Measurements from ENCODE around the gene RAB42.
"Not testable (repeated sequence)": the region's sequence is repeated elsewhere in the genome, so short reads cannot be mapped to it uniquely, and the experiment has no call there.

RAB42 gene

DNA sequence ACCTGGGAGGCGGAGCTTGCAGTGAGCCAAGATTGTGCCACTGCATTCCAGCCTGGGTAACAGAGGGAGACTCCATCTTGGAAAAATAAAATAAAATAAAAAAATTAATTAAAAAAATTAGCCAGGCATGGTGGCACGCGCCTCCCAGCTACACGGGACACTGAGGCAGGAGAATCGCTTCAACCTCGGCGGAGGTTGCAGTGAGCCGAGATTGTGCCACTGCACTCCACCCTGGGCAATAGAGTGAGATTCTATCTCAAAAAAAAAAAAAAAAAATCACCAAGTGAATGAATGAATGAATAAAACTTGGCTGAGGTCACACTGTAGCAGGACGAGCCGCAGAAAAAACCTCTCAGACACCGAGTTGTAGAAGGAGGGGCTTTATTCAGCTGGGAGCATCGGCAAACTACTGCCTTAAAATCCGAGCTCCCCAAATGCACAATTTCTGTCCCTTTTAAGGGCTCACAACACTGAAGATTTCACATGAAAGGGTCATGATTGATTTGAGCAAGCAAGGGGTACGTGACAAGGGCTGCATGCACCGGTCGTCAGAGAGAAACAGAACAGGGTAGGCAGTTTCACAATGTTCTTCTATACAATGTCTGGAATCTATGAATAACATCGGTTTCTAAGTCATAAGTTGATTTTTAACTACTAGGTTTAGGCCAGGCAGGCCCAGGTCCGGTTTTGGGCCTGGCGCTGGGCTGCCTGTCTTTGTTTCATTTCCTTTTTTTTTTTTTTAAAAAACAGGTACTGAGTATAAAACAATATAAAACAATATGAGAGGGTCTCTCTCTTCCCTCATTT is 5.3 kb upstream of the RAB42 start:
- DNase-seq (ENCODE audit: low spot score) = not testable (repeated sequence)

DNA sequence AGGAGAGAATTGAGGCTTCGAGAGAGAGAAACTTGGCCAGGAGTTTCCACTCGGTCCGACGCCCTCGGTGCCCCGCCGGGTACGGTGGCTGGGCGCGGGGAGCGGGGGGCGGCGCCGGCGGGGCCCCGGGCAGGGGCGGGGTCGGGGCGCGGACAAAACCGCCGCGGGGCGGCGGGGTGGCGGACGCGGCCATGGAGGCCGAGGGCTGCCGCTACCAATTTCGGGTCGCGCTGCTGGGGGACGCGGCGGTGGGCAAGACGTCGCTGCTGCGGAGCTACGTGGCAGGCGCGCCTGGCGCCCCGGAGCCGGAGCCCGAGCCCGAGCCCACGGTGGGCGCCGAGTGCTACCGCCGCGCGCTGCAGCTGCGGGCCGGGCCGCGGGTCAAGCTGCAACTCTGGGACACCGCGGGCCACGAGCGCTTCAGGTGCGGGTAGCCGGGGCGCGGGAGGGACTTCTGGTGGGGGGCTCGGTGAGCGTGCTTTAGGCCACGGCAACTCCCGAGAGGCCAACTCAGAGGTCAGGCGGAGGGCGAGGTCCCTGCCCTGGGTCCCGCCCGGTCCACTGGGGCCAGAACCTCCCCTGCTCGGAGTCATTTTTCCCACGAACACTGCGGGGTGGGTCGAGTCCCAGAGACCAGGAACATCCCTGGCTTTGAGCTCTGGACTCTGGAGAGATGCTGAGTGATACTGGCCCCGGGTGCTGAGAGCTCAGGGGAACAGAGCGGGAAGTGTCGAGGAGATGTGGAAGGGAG is 431 bp downstream of the RAB42 start:
- DNase-seq (ENCODE audit: low spot score) = no peak

DNA sequence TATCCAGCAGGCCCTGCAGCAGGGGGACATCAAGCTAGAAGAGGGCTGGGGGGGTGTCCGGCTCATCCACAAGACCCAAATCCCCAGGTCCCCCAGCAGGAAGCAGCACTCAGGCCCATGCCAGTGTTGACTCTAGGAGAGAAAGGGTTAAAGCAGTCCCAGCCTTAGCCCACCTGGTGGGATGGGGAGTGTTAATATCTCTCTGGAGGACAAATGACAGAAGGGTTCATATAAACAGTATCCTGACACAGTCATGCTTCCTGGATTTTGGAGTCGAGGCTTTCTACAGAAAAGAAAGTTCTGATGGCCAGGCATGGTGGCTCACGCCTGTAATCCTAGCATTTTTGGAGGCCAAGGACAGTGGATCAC is 1.9 kb downstream of the RAB42 start:
- DNase-seq (ENCODE audit: low spot score) = not testable (repeated sequence)

DNA sequence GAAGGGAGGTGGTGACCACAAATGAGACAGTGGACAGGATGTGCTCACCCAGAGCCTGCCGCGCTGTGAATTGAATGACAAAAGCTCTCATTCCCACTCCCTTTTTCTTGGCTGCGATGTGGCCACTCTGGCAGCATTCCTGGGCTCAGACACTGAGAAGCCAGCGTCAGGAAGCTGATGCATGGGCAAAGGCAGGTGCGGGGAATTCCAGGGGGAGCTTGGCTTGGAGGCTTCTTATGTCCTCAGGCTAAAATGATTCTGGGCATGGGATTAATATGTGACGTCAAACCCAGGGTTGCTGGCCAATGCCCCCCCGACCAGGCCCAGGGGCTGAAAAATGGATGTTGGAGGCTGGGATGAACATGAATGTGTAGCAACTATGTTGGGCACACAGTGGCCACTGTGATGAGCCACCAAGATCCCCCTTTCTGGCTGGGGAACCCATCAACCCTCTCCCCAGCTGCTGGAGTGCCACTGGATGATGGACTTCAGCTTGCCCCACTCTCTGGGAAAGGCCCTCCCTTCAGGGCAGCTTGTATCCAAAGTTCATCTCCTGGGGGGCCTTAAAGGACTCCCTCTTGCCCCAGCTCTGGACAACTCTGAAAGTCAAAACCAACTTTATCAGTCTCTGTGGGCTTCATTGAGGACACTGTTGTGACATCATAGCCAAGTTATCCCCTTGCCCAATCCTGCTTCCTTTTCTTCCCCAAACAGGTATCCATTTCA is 2.8 kb downstream of the RAB42 start:
- DNase-seq (ENCODE audit: low spot score) = not testable (repeated sequence)

DNA sequence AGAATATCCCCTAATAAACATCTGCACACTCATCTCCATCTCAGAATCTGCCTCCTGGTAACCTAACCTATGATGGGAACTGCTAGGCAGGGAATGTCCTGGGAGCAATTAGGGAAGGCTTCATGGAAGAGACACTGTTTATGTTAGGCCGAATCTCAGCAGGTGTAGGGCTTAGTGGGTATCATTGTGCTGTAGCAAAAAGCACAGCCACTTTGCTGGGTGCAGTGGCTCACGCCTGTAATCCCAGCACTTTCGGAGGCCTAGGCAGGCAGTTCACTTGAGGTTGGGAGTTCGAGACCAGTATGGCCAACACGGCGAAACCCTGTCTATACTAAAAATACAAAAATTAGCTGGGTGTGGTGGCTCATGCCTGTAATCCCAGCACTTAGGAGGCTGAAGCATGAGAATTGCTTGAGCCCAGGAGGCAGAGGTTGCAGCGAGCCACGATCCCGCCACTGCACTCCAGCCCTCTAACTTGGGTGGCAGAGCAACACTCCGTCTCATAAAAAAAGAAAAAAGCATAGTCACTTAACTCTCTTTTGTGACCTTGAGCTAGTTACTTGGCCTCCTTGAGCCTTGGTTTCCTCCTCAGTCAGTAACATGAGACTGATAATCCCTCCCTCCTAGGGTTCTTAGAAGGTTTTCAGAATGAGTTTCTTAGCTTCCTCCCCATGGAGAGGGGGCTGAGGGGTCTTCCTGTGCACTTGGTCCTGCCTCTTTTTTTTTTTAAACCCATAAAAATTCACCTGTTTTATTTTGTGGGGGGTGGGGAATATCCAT is 3.5 kb downstream of the RAB42 start:
- DNase-seq (ENCODE audit: low spot score) = no peak

DNA sequence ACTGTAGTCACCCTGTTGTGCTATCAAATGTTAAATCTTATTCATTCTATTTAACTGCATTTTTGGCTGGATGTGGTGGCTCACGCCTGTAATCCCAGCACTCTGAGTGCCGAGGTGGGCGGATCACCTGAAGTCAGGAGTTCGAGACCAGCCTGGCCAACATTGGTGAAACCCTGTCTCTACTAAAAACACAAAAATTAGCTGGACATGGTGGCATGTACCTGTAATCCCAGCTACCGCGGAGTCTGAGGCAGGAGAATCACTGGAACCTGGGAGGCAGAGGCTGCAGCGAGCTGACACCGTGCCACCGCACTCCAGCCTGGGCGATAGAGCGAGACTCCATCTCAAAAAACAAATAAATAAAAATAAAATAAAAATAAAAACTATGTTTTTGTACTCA is 4.2 kb downstream of the RAB42 start:
- DNase-seq (ENCODE audit: low spot score) = not testable (repeated sequence)

DNA sequence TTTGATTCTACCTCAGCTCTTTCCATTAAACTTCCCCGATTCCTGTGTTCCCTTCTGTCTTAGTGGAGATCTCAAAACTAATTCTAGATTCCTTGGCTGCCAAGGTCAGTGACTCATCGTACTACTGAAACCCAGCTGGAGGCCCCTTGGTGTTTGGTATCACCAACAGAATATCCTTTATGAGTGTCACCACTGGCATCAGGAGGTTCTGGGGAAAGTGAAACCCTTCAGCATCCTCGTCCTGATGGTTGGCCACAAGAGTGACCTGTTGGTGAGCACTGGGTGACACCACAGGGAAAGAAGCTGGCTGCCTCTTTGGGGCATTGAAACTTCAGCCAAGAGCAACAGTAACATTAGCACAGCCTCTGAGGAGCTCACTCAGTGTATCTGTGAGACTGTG is 9.6 kb downstream of the RAB42 start:
- DNase-seq (ENCODE audit: low spot score) = no peak

DNA sequence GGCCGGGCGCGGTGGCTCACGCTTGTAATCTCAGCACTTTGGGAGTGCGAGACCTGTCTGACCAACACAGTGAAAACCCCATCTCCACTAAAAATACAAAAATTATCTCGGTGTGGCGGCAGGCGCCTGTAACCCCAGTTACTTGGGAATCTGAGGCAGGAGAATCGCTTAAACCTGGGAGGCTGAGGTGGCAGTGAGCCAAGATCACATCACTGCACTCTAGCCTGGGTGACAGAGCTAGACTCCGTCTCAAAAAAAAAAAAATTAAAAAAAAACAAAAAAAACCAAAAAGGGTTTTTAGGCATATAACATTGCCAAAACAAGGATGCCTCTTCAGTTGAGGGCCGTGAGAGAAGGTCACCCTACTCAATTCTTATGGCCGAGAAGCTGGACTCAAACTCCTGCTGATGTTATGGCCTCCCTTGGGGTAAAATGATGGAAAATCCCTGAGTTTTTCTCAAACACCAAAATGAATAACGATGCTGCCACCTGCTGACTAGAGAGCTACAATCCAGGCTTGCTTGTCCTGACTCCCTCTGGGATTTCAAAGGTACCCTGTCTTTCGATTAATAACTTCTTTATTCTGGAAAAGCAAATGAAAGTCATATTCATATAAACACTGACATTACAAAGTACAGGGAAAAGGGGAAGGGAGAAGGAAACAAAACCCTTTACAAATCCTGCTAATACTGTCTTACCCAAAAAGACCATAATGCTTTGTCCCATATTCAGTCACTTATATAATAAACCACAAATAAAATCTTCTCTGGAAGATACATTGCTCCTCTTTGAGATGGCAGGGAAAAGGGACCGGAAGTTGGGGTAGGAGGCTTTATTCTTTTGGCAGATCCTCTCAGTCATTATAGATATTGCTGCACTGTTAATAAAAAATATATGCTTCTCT is 10.7 kb downstream of the RAB42 start:
- DNase-seq (ENCODE audit: low spot score) = peak; percentile 81

DNA sequence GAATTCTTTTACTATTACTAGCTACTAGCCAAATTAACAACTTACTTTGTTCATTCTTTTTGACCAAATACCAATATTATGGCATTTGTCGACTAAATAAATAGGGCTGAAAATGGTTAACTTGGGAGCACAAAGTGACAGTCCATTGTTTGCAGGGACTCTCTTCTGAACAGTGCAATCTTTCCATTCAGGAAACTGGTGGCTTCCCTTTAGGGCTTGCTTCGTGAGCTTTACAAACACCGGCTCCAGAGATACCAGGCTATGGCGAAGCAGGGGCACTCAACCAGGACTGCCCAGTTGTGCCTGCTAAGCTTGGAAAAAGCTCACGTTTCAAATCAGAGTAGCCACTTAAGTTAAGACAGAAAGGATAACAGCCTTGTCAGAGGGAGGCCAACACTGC is 12.3 kb downstream of the RAB42 start:
- DNase-seq (ENCODE audit: low spot score) = no peak

DNA sequence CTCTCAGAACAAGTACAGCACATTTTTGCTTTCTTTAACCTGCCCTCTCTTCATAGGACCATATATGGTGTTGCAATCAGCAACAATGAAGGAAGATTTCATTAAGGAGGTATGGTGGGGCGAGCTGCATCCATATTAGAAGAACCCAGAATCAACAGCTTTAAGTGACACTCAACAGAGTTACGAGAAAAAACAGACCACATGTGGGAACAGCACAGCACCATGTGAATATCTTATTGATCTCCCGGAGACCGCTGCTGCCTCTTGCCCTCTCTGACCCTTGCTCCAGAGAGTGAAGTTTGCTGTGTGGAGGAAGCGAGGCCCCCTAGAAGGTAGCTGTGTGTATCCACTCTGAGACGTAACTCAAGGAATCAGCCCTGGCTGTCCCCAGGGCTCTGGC is 12.9 kb downstream of the RAB42 start:
- DNase-seq (ENCODE audit: low spot score) = no peak

DNA sequence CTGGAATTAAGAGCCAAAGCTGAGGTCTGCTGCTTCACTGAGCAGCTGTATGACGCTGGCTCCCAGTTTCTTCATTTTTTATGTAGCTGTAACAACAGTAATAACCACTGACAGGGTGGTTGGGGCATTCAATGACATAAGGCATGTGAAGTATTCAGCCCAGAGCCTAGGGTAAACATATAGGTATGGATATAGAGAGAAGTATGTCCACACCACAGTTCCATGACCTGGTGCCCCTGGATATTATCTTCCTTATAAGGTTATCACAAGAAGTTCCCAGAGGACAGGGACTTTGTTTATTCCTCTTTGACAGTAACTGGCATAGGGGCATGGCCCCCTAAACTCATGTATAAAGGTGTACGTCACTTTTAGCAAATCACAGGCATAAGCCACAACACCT is 14.7 kb downstream of the RAB42 start:
- DNase-seq (ENCODE audit: low spot score) = no peak

DNA sequence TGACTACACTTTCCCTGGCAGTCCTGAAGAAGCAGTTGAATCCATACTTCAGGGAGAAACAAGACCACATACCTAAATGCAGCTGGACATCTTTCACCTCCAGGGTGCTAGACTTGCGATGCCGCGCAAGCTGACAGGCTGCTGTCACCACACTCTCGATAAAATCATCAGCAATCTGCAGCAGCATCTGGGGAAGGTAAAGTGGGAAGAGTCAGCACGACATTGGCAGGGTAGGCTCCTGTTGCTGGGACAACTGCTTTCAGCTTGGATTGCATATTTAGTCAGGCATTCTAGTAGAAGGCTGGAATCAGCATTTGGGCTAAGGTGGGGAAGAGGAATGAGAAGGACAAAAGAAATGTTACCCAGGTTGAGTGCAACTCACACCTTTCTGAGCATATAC is 21.1 kb downstream of the RAB42 start:
- no peak for DNase-seq (ENCODE audit: low spot score)

DNA sequence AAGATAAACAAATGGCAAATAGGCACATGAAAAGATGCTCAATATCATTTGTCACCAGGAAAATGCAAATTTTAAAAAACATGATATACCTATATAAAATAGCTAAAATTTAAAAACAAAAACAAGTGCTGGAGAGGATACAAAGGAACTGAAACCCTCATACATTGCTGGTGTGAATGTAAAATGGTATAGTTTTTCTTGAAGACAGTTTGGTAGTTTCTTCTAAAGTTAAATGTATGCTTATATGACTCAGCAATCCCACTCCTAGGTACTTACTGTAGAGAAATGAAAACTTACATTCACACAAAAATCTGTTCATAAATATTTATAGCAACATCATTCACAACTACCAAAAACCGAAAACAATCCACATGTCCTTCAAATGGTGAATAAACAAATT is 39.6 kb downstream of the RAB42 start:
- DNase-seq (ENCODE audit: low spot score) = no peak

DNA sequence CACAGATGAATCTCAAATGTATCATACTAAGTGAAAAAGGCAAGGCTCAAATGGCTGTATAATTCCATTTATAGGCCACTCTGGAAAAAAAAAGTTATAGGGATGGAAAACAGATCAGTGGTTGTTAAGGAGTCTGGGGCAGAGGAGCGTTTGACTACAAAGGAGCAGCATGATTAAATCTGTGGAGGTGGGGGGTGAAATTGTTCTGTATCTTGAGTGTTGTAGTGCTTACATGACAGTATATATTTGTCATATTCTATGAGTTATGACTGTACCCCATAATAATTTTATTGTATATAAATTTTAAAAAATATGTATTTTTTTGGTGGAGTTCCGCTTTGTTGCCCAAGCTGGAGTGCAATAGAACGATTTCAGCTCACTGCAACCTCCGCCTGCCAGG is 40.5 kb downstream of the RAB42 start:
- no peak for DNase-seq (ENCODE audit: low spot score)

DNA sequence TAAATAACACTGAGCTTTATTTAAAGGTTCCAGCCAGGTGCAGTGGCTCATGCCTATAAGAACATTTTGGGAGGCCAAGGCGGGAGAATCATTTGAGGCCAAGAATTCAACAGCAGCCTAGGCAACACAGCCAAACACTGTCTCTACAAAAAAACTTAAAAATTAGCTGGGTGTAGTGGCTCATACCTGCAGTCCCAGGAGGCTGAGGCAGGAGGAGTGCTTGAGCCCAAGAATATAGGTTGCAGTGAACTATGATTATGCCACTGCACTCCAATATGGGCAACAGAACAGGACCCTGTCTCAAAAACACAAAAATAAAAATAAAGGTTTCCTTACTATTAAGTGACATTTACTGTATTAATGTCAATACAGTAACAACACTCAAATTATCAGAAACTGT is 48.7 kb downstream of the RAB42 start:
- no peak for DNase-seq (ENCODE audit: low spot score)

DNA sequence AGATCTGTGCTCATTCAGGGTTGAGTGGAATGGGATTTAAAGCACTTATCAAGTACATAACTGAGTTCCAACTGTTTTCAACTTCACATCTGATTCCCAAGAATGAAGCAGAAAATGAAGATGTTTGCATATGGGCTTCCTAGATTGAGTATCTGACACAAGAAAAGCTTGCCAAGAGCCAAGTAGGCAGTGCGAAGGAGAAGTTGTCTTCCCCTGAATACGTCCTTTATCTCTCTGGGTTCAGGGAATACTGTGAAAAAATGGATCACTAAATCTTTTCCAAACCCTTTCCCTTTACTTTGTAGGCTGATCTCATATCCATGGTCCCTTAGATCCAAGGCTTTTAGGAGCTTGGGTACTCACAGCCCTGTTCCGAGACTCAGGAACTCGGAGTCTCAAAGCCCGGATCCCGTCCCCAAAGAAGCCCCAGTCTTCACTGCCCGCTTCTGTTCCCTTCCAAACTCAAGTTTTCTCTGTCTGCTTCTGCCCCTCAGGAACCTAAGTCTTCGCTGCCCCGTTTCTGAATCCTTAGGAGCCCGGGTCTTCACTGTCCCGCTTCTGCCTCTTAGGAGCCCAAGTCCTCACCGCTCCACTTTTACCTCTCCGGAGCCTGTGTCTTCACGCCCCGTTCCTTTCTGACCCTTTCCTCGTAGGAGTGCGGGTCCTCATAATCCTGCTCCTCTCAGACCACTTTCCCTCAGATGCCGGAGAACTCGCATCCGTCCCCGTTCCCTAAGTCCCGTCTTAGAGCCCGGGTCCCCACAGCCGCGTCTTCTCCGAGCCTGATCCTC is 50.2 kb downstream of the RAB42 start:
- DNase-seq (ENCODE audit: low spot score) = no peak

DNA sequence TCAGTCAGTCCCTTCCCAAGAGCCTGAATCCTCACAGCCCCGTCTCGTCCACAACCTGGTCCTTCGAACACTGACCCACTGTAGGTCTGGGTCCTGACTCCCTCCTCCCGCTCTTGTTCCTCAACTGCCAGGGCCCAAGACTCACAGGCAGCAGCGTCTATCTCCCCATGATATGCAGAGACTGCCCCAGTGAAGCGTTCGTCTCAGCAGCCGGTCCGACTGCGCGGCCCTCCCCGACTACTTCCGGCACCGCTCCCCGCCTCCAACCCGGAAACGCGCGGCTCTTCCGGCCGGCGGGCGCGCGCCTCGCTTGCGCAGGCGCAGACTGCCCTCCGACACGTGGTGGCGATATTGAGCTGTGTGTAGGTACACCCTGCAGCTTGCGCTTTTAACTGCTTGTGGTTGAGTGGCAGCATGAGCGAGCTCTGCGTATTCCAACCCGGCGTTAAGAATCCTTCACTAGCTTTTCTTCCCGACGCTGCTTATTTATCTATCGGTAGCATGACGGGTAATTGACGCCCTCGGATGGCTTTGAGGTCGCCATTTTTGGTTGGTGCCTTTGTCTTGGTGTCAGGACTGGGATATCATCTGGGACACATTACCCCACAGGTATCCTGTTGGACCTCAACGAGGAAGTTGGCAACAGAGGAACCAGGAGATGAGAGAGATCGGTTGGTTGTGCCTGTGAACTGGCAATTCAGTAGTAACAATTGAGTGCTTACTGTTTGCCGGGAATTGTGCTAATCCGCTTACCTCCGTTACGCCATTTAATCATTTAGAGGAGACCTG is 51.0 kb downstream of the RAB42 start, which contains the start of gene TAF12:
Gene TAF12, minus strand, starts transcription at position 221 of the 789 bp plus-strand sequence. CDS start 20,986 bp downstream, outside the sequence.
- DNase-seq (ENCODE audit: low spot score) = peak; percentile 94

DNA sequence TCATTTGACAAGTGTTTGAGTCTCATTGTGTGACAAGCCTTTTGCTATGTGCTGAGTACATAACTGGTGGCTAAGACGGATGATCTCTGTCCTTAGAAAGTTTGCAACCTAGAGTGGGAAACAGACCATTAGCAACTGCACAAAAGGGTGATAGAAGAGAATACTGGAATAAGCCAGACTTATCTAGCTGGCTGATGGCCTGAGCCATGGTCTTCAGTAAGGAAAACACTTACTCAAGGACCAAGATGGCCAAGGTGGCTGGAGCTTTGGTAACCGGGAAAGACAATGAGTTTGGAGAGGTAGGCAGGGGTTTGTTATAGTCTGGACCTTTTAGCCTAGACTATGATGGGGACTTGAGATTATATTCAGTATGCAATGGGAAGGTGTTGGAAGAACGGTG is 52.4 kb downstream of the RAB42 start:
- DNase-seq (ENCODE audit: low spot score) = no peak

All from globus pallidus (tissue), 1 donor.